GM19468 (cell line): Measurements from ENCODE around the gene RAB30.
"Not testable (repeated sequence)": the region's sequence is repeated elsewhere in the genome, so short reads cannot be mapped to it uniquely, and the experiment has no call there.

ENCODE experiments used
- ATAC-seq: cut with Tn5 transposase; IDR thresholded peaks from one replicate; pipeline ENCODE4 v1.9.1; 2021; ENCODE audit warnings: mild to moderate bottlenecking, moderate library complexity, moderate number of reproducible peaks; ENCODE audit not compliant: unreplicated experiment; ENCODE audit errors: extremely low read depth

Gene RAB30

DNA sequence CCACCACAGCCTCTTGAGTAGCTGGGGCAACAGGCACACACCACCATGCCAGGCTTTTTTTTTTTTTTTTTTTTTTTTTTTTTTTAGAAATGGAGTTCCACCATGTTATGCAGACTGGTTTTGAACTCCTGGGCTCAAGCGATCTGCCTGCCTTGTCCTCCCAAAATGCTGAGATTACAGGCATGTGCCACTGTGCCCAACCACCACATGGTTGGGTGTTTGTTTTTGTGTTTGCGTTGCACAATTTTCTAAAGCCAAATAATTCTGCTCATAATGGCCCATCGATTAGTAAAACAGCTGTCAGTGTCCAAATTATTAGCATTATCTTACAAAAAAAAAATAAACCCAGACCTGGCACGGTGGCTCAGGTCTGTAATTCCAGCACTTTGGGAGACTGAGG is 104.3 kb downstream of the RAB30 start:
- no peak for ATAC-seq

DNA sequence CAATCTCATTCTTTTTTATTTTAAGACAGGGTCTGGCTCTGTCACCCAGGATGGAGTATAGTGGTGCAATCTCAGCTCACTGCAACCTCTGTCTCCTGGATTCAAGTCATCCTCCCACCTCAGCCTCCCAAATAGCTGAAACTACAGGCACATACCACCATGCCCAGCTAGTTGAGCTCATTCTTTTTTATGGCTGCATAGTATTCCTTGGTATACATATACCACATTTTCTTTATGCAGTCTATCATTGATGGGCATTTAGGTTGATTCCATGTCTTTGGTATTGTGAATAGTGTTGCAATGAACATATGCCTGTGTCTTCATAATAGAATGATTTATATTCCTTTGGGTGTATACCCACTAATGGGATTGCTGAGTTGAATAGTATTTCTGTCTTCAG is 109.7 kb downstream of the RAB30 start:
- not testable (repeated sequence) for ATAC-seq

DNA sequence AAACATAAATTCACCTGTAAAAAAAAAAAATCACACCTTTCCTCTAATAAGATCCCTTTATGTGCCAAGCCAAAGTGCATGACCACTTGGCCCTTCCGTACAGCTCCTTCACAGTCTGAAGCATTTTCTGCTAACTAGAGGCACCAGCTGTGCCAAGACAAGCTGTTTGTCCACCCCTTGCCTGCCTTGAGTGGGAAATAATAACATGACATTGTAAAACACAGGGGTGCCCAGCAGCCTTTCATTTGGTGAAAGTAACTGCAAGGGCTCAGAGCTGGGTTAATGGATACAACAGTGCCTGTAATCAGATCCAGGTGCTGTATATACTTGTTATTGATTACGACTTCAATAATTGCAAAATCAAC is 110.9 kb downstream of the RAB30 start:
- ATAC-seq = no peak

DNA sequence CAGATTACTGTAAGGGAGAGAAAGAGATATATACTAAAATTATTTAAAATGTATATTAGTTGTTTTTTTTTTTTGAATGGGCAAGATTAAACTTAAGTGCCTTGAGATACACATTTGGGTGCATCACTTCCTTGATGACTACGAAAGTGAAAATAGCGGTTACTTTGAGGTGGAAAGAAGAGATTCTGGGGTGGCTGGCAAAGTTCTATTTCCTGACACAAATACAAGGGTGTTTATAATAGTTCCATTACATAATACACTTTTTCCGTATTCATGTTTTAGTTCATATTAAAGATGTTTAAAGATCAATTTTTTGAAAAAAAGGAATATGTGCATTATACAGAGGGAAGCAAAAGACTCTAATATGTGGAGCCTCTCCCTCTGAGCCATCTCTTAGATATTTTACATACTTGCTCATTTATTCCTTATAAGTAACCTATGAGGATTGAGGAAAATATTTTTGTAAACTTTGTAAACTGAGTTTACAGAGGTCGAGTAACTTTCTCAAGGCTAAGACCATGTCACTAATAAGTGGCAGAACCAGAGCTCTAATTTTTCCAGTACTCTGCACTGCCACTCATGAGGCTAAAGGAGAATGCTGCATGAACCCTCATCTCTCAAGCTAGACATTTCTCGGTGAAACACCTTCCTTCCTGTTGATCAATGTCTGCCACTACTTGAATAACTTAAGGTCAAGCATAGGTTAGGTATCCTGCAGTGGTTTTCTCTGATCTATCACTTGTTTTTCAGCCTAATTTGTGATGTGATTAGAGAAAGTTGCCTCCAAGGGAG is 111.5 kb downstream of the RAB30 start:
- ATAC-seq = peak; percentile 83

DNA sequence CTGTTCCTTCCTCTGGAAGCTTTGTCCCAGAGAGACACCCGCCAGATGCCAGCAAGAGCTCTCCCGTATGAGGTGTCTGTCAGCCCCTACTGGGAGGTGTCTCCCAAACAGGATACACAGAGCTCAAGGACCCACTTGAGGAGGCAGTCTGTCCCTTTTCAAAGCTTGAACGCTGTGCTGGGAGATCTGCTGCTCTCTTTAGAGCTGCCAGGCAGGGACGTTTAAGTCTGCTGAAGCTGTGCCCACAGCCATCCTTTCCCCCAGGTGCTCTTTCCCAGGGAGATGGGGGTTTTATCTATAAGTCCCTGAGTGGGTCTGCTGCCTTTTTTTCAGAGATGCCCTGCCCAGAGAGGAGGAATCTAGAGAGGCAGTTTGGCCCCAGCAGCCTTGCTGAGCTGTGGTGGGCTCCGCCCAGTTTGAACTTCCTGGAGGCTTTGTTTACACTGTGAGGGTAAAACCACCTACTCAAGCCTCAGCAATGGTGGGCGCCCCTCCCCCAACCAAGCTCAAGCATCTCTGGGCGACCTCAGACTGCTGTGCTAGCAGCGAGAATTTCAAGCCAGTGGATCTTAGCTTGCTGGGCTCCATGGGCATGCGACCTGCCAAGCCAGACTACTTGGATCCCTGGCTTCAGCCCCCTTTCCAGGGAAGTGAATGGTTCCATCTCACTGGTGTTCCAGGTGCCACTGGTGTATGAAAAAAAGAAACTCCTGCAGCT is 115.8 kb downstream of the RAB30 start:
- not testable (repeated sequence) for ATAC-seq

DNA sequence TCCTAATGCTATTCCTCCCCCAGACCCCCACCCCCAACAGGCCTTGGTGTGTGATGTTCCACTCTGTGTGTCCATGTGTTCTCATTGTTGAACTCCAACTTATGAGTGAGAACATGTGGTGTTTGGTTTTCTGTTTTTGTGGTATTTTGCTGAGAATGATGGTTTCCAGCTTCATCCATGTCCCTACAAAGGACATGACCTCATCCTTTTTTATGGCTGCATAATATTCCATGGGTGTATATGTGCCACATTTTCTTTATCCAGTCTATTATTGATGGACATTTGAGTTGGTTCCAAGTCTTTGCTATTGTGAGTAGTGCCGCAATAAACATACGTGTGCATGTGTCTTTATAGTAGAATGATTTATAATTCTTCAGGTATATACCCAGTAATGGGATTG is 121.2 kb downstream of the RAB30 start:
- ATAC-seq = not testable (repeated sequence)

DNA sequence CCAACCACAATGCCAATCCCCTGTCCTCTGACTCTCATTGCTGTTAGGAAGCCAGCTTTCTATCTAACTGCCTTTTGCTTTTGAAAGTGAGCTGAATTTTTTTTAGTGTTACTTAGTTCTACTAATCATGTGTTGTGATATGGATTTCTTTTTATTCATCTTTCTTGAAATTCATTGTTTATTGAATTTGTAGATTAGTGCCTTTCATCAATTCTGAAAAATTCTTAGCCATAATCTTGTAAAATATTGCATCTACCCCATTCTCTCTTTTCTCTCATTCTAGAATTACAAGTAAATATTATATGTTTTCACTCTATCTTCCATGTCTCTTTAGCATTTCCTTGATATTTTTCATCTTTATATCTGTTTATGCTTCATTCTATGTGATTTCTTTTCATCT is 122.3 kb downstream of the RAB30 start:
- ATAC-seq = no peak

DNA sequence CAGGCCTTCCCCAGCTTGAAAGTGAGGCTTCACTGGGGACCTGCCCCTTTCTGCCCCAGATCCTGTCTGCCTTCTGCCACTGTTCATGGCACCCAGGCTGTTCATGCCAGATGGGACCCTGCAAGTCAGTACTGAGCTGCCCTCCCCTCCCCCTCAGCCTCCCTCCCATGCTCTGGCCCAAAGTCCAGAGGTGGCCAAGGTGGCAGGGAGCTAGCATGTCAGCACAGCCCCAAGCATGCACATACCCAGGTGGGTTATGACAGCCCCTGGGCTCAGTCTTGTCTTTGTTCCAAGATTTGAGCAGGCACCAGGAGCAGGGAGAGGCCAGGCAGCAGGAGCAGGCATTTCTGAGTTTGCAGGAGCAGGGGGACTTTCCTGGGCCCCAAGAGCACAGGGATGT is 126.0 kb downstream of the RAB30 start:
- ATAC-seq = no peak

DNA sequence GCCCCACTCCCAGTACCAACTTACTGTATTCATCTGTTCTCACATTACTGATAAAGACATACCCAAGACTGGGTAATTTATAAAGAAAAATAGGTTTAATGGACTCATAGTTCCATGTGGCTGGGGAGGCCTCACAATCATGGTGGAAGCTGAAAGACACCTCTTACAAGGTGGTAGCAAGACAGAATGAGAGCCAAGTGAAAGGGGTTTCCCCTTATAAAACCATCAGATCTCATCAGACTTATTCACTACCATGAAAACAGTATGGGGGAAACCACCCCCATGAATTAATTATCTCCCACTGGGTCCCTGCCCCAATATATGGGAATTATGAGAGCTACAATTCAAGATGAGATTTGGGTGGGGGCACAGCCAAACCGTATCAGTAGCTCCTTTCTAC is 126.7 kb downstream of the RAB30 start:
- ATAC-seq = not testable (repeated sequence)

DNA sequence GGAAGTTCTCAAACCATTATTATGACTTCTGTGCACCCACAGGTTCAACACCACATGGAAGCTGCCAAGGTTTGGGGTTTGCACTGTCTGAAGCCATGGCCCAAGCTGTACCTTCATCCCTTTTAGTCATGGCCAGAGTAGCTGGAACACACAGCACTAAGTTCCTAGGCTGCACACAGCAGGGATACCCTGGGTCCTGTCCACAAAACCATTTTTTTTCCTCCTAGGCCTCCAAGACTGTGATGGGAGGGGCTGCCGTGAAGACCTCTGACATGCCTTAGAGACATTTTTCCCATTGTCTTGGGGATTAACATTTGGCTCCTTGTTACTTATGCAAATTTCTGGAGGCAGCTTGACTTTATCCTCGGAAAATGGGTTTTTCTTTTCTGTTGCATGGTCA is 127.5 kb downstream of the RAB30 start:
- no peak for ATAC-seq

DNA sequence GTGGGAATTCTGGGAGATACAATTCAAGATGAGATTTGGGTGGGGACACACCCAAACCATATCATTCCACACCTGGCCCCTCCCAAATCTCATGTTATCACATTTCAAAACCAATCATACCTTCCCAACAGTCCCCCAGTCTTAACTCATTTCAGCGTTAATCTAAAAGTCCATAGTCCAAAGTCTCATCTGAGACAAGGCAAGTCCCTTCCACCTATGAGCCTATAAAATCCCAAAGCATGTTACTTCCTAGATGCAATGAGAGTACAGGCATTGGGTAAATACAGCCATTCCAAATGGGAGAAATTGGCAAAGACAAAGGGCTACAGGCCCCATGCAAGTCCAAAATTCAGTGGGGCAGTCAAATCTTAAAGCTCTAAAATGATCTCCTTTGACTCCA is 128.3 kb downstream of the RAB30 start:
- not testable (repeated sequence) for ATAC-seq

DNA sequence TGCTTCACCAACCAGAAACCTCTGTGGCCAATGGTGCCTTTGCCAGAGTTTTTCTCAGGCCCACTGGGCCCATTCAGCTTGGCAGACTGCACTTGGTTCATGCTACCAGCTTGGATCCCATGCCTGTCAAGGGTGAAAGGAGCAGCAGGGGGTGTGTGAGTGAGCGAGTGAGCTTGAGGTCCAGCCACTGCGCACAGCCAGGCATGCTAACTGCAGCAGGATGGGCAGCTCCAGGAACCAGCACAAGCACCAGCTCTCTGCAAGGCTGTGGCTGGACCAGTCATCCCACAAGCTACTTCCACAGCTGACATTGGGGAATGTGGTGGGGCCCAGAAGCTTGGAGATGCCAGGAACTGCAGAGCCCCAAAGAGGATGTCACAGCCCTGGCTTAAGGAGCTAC is 129.3 kb downstream of the RAB30 start:
- no peak for ATAC-seq

DNA sequence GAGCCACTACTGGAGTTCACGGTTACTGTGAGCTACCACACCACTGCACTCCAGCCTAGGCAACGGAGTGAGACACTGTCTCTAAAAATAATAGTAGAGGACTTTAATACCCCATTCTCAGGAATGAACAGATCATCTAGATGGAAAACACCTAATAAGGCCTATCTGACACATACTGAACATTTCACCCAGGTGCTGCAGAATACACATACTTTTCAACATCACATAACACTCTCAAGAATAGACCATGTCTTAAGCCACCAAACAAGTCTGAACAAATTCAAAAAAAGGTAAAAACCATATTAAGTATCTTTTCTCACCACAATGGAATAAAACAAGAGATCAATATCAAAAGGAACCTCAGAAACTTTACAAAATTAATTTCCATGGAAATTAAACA is 132.2 kb downstream of the RAB30 start:
- ATAC-seq = no peak

DNA sequence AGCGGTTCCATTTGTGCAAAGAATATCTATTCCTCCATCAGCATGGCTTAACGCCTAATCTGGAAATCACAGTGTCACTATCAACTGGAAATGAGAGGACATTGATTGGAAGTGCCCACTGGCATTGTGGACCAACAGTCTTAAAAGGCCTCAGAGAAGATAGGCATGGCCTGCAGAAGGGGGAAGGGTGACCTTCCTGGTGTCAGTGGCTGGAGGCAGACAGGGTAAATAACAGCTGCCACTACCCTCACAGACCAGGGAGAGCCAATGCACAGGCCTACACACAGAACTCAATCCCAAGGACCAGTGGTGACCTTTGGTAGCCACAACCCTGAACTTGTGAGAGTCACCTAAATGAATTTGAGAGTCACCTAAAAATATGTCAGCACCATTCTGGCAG is 134.1 kb downstream of the RAB30 start:
- no peak for ATAC-seq

DNA sequence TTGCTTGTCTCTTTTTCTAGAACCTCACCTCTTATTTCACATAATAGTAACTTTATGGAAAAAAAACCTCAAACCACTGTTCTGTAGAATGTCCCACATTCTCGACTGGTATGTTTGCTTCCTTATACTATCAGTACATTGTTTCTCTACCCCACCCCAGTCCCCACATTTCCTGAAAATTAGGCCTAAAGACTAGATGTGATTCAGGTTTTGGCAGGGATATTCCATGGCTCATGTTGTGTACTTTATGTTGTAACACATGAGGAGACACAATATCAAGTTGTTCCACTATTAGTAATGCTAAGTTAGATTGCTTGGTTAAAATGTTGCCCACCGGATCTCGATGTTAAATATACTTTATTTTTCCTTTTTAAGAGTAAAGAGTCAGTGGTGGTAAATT is 135.4 kb downstream of the RAB30 start:
- no peak for ATAC-seq

DNA sequence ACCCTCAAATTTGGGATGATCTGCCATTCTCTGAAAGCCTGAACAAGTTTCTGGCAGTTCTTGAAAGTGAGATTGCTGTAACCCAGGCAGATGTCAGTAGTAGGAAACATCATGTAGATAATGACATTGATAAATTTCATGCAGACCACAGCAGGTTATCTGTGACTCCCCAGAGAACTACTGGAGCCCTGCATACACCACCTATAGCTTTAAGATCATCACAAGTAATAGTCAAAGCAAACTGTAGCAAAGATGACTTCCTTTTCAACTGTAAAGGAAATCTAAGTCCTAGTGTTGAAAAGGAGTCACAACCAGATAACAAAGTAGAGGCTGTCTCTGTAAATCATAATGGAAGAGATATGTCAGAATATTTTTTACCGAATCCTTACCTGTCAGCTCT is 139.1 kb downstream of the RAB30 start:
- no peak for ATAC-seq

DNA sequence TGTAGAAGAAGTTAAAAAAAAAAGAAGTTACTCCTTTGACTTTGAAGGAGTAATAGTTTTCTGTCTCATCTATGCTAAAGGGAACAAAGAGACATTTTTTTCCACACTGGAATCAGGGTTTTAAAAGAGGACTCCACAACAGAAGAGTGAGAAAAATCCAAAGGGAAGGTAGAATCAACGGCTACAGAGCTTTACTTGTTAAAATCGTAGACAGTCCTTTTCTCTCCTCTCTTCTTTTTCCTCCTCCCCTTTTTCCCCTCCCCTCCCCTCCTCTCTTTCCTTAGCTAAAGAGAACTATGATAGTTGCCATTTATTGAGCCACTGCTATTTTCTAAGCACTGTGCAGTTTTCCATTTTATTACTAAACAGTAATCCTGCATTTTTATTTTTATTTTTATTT is 141.0 kb downstream of the RAB30 start:
- ATAC-seq = no peak

DNA sequence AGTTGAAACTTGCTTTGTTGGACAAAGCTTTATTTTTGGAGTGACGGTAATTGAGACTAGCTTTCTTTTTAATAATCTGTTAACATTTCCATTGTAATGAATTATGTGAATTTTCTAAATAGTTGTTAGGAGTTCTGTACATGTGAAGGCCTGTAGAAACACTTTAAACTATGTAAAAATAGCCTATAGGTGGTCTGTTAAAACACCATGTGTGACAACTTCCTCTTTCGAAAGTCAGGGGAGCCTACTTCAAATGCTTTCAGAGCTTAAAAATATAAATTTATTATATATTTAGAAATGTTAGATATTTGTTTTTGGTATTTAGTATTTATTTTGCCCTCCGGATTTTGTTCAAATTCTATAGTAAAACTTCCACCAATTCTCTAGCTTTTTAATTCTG is 141.5 kb downstream of the RAB30 start:
- no peak for ATAC-seq

DNA sequence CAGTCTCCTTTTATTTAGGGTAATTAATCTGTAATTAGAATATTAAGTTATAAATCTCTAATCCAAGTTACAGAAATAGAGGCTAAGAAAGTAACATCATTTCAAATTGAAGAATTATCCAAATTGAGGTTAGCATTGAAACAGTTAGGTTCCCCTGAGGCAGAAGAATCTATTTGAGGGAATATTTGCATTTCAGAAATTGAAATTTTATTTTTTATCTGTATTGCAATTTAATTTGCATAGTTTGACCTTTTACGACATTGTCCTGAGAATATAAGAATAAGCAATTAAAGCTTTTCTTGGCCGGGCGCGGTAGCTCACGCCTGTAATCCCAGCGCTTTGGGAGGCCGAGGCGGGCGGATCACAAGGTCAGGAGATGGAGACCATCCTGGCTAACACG is 142.6 kb downstream of the RAB30 start:
- no peak for ATAC-seq

DNA sequence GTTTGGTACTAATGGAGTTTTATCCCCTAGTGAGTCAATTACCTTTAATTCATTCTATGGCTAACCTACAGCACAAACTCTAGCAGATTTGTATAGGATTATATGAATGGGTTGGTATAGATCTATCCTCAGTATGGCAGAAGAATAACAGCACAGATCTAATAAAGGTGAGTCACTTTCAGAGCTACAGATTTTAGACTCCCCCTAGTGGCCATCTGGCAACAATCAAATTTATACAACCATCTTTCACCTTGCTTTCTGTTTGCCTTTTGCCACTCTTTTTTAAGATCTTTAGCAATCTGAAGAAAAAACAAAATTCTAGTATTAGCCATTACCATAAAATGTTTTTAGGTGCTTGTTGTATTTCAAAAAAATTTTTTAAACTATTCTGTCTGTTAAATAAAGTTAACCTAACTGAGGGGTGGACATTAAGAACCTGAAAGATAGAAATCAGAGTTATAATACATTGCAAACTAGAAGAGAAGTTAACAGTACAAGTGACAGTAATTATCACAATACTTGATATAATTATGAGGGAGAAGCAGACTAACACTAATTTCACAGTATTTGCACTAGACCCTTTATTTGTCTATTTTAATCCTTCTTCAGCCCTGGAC is 144.3 kb downstream of the RAB30 start:
- no peak for ATAC-seq

DNA sequence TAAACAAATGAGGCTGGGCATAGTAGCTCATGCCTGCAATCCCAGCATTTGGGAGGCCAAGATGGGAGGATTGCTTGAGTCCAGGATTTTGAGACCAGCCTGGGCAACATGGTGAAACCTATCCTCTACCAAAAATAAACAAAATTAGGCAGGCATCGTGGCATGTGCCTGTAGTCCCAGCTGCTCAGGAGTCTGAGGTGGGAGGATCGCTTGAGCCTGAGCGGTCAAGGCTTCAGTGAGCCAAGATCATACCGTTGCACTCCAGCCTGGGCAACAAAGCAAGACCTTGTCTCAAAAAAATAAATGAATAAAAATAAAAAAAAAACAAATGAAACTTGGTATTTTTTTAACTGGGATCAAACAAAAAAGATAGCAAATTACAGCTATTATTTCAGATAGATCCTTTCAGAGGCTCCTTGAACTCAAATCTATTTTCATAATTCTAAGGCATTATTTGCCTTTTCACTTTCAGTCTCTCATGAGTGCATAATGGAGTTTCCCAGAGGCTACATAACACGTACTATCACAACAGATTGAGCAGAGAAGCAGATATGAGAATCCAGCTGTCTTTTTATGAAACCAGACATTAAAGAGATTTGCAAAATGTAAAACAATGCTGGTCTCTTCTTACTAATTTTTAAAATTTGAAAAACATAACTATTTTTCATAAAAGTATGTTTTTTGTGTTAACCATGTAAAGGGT is 147.0 kb downstream of the RAB30 start:
- no peak for ATAC-seq
